ENCODE measurements around the gene SMDT1. TPM values are rescaled to one million over a fixed set of nuclear protein-coding genes. Genes with fewer than 3 reads are reported as not detected.

The SMDT1 gene
- total and polyA plus RNA-seq, 10 of the 15 experiments (the other 5 are each of a cell fraction or from before 2014, with no cell fraction given) = 19.7 to 176 (median 66.3) TPM

DNA sequence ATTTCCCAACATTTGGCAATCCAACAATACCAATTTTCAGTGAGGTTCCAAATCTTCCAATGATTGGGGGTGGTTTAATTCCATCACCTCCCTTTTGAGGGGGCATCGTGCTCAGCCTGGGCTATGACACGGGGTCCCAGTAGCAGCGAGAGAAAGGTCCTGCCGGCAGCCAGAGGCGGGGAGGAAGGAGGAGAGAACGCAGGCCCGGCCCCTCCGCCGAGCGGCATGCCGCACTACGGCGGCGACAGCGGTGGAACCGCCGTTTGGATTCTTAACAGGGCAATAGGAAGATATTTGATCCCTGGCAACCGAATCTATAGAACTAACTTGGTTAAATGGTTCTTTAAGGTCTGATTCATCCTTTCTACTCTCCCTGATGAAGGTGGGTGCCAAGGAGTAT lies 29.3 kb downstream of the SMDT1 start (continued):
- TF ChIP-seq ZBTB40 (IDR thresholded peaks at IDR 0.05; ENCODE audit: borderline replicate concordance) = no peak
- TF ChIP-seq EGR1 (IDR thresholded peaks at IDR 0.05; ENCODE audit: borderline replicate concordance in 1 of 2, low read depth in 2 of 2, low read length in 2 of 2) = no peak
- no peak for TF ChIP-seq SMARCA5 (IDR thresholded peaks at IDR 0.05)
- TF ChIP-seq STAT1 (conservative IDR thresholded peaks at IDR 0.05) = no peak
- TF ChIP-seq MYB (IDR thresholded peaks at IDR 0.05; ENCODE audit: borderline replicate concordance, low read depth, low read length) = no peak
- TF ChIP-seq TBL1XR1 (IDR thresholded peaks at IDR 0.05; ENCODE audit: low read depth, low read length) = no peak

DNA sequence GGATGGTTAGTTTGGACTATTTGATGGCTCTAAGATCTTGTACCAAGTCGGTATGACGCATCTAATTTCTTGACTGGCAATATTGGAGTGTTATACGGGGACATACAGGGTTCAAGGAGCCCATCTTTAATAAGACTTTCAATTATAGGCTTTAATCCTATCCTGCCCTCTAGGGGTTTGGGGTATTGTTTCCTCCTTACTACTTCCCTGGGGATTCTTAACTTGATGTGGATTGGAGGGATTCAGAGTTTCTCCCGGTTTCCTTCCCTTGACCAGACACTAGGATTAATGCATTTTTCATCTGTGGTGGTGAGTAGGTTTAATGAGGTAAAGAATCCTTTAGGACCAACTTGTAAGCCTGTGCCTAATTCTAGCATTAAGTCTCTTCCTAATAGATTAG lies 32.3 kb downstream of the SMDT1 start:
- Histone ChIP-seq H3K9me3 (replicated peaks; ENCODE audit: control insufficient read depth, insufficient read depth, low read length) (peaks cover 11% of the 10 kb centered on the region; the same call in 2 of the 3 replicates), H4K20me1 (ENCODE audit: control insufficient read depth, insufficient read depth) (no peaks in the 10 kb centered on the region), H3K4me1 (ENCODE audit: control insufficient read depth, insufficient read depth, low read length) (no peaks in the 10 kb centered on the region), H3K27me3 (replicated peaks in 1 of 2; ENCODE audit: control insufficient read depth in 2 of 2, insufficient read depth in 2 of 2, low read length in 1 of 2) (no peaks in the 10 kb centered on the region), H3K4me3 (no peak overlapping the region), H3K79me2 (ENCODE audit: control insufficient read depth, insufficient read depth, low read length) (no peaks in the 10 kb centered on the region), H3K27ac (ENCODE audit: control insufficient read depth, insufficient read depth) (no peak overlapping the region), H3K9ac (ENCODE audit: control insufficient read depth, insufficient read depth, low read length) (no peak overlapping the region), H3K36me3 (ENCODE audit: control insufficient read depth in 2 of 2, insufficient read depth in 2 of 2, low read length in 1 of 2) (no peaks in the 10 kb centered on the region), H2AFZ (ENCODE audit: control insufficient read depth, low read depth, low read length) (no peak overlapping the region), H3K4me2 (ENCODE audit: control insufficient read depth, insufficient read depth) (no peak overlapping the region)
- ChIA-PET POLR2A (no interaction called here), SMC1A (ENCODE audit: uncharacterized antibody, unreplicated experiment) (interaction anchor here (1.0 to 4.7 kb wide), 8 partner anchors 21 to 415 kb away, joined by 3 to 33 read pairs (median 4); partner anchors contain the start of gene NDUFA6), RAD21 (ENCODE audit: unreplicated experiment) (interaction anchor here (1.7 to 3.7 kb wide), 2 partner anchors 21 to 144 kb away, joined by 9 to 25 read pairs; partner anchors contain the start of gene NDUFA6), CTCF (interaction anchor here (1.3 to 4.9 kb wide), 7 partner anchors 11 to 153 kb away, joined by 4 to 57 read pairs (median 5); partner anchors contain the start of genes NDUFA6 and SEPTIN3)
- FAIRE-seq (no peak), DNase-seq (ENCODE audit: low read depth, low spot score) (no peak), ATAC-seq (no peak)
- intact Hi-C loops (cut with micrococcal nuclease; ENCODE audit: unreplicated experiment) (loop anchor here (5.0 kb wide), 1 partner anchor 159 kb away; the partner anchor contains the start of gene SMIM45), in situ Hi-C loops (cut with MboI) (no loop called here)
- TF ChIP-seq MTA2 (IDR thresholded peaks at IDR 0.05; ENCODE audit: low read depth) (no peak), YY1 (IDR thresholded peaks at IDR 0.05; ENCODE audit: low read depth, low read length) (no peak), HCFC1 (IDR thresholded peaks at IDR 0.05; ENCODE audit: low read length) (no peak), EED (IDR thresholded peaks at IDR 0.05; ENCODE audit: low read depth) (no peak), E2F8 (IDR thresholded peaks at IDR 0.05; ENCODE audit: low read depth, partially characterized antibody) (no peak), STAT1 (conservative IDR thresholded peaks at IDR 0.05) (no peak), EZH2 (IDR thresholded peaks at IDR 0.05; ENCODE audit: borderline replicate concordance, control insufficient read depth, low read depth, low read length) (no peak), SREBF2 (IDR thresholded peaks at IDR 0.05; ENCODE audit: low read length) (no peak), RAD51 (IDR thresholded peaks at IDR 0.05) (no peak), CBFB (IDR thresholded peaks at IDR 0.05; ENCODE audit: low read depth) (no peak), TCF7 (IDR thresholded peaks at IDR 0.05; ENCODE audit: borderline replicate concordance) (no peak)
- WGBS (ENCODE audit: insufficient coverage, insufficient replicate concordance, low lambda C conversion rate, missing lambda C conversion rate) = 98% methylated on average over 4 of the region's 4 CpGs
- no TSS peak for BruUV-seq (replicated peaks)
